Stimulated activated naive CD4-positive, alpha-beta T cell (primary cell): Measurements from ENCODE around the gene BCDIN3D.

ENCODE experiments used
- DNase-seq, 6 experiments: peaks; one replicate each; lab custom pipeline; 2025; lab: John Stamatoyannopoulos, UW

Gene BCDIN3D

DNA sequence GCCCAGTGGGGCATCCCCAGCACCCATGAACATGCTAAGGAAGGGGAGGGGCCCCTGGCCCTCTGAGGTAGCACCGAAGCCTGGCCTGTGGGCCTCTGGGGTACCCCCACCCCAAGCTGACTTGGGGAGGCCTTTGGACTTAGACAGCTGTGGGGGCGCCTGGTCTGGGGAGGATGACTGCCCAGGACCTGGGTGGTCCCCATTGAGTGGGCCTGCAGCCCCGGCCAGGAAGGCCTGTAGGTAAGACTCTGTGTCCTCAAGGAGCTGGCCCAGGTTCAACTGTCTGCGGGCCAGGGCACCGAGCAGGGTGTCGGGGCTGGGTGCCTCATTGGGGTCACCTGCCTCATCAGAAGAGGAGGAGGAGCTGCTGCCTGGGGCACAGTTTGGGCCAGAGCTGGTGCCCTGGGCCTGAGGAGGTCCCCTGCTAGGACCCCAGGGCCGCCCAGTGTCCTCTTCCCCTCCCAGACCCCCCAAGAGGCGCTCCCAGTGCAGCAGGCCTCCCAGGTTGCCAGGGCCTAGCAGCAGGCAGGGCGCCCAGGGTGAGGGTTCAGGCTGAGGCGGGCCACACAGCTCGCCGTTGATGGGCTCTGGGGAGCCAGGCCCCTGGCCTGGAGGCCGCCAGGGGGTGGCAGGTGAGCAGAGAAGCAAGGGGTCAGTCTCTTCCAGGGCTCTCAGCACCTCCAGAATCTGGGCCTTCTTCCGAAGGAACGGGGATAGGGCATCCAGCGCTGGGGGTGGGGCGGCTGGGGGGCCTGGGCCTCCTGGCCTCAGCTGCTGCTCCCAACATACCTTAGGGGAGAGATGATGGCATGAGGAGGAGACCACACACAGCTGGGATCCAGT is 46.1 kb downstream of the BCDIN3D start:
- DNase-seq = no peak

DNA sequence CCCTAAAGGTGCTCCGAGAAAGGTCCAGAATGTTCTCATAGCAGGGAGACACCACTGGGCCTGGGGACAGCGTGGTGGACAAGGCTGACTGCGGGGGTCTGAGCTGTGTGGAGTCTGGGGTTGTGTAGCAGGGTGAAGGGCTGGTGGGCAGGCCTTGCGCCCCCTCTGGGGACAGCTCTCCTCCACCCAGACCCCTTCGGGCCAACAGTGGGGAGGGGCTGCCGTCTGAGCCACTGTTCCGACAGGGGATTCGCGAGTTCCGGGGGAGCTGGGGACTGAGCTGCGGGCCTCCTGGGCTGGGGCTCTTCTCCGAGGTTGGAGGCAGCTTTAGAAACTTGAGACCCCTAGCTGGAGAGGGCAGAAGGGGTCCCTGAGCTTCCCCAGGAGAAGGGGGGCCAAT is 46.8 kb downstream of the BCDIN3D start:
- no peak for DNase-seq

DNA sequence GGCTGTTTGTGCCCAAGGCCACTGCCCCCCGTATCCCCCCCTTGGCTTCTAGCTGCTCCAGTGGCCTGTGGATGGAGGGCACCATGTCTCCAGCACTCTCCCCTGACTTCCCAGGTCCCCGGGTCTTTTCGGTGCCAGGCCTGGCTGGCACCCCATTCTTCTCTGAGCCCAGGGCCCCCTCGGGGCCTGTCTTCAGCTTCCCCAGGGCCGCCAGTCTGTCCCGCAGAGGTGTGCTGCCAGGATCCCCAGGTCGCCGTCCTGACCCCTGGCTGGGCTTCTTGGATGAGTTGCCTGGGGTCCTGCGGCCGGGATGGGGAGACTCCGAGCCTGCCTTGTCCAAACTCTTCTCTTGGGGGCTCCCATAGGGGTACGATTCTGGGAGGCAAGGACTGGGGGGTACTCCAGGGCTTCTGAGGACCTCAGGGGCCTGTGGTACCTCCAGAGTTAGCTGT is 47.2 kb downstream of the BCDIN3D start:
- no peak for DNase-seq

DNA sequence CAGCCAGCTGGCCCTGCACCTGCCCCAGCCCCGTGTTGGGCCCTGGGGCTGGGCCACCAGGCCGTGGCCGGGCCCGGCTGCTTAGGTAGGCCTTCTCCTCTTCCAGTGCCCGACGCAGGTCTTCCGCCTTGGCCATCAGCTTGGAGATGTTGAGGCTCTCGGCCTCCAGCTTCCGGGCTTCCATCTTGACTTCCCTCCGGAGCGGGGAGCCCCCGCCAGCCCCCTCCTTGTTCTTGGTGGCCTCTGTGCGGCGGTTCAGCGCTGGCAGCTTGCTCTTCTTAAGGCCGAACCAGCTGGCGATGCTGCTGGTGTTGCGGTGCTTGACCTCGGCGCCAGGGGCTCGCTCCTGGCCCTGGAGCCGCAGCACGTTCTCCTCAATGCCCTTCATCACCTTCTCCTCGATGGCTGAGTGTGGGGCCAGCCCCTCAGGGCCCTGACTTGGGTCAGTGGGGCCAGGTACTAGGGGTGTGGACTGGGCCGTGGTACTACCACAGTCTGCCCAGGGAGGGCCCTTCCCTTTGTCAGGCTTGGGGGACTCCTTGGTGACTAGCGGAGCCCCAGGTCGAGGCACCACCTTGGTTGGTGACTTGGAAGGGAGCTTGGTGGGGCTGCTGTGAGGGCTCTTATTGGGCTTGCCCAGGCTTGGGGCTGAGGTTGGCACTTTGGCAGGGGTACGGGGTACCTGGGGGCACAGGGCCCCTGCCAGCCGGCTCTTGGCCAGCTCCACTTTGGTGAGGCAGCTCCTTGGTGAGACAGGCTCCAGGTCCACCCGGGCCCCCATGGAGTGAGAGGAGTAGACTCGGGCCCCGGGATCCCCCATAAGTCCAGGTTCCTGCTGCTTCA is 47.9 kb downstream of the BCDIN3D start:
- no peak for DNase-seq

DNA sequence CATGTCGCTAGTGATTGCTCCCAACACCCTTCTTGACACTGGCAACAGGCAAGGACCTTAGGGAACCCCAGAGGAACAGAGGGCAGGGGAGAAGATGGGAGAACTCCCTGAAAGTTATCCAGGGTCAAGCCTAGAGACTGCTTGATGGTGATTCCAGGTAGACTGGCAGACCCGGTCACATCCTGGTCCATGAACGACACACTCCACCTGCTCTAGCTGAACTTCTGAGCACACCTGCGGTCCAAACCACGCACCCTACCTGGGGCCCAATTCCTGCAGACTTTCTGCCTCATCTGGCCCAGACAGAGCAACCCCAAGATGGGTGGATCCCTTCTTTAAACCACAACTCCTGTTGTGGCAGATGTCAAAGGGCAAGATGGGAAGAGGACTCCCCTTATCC is 48.9 kb downstream of the BCDIN3D start:
- no peak for DNase-seq

DNA sequence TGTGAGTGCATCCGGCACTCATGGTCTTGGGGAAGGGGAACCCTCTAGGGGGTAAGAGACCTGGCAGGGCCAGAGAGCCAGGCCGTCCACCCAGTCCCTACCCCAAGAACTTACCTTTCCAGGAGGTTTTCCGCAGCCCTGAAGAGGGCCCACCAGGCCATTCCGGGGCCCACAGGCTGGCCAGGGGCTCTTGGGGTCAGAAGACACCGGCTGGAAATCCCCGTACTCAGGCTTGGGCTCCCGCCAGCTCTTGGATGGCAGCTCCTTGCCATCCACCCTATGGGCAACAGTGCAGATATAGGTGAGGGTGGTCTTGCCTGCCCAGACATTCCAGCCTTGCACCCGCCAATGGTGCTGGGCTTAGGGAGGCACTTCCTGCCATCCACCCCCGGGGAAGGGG is 49.3 kb downstream of the BCDIN3D start:
- no peak for DNase-seq

DNA sequence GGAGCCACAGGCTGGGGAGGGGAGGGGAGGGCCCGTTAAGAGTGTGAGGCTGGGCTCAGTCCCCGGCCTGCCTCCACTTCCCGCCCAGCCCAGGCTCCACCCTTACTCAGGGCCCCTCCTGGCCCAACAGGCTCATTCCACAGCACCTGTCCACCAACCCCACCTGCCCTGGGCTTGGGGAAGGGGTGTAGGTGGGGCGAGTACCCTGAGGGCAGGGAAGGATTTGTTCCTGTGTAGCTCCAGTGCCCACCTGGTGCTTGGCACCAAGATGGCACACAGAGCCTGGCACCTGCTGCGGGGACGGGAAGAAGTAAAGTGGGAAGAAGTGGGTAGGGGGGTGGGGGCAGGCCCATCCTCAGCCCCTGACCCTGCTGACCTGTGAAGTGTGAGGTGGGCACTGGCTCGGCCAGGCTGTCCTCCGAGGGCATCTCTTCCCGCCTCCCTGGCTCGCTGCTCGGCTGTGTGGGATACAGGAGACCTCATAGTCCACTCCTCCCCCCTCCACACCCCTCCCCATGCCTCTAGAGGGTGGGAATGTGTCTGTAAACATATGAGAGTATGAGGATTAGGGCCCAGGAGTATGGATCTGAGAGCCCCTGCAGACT is 49.8 kb downstream of the BCDIN3D start:
- no peak for DNase-seq

DNA sequence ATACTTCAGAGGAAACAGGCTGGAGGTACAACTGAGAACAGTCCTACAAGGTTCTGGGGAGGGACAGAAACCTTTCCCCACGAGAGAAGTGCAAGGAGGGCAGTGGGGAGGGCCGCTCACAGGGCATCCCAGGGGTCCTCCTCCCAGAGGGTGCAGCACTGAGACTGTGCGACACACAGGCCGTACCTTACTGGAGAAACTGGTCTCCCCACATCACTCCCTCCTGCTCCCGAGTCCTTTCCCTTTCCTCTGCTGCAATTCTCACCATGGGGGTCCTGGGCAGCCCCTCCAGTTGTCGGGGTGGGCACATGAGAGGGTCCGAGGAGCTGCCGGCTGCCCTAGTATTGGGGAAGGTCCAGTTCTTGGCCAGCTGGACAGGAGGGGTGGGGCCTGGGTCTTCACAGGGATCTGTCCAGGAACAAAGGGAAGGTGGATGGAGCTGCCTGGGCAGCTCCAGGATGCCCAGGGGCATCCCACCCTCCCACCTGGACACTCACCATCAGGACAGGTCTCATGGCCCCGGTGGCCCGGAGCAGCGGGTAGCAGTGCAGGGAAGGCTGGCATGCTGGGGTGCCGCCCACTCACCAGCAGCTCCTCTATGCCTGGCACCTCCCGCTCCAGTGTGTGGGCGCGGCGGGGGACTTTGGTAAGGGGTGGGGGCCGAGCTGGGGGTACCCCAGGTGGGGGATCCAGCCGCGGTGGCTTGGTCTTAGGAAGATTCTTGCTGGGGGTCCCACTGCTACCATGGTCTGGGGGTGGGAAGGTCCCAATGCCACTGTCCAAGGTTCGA is 50.5 kb downstream of the BCDIN3D start:
- DNase-seq = no peak

DNA sequence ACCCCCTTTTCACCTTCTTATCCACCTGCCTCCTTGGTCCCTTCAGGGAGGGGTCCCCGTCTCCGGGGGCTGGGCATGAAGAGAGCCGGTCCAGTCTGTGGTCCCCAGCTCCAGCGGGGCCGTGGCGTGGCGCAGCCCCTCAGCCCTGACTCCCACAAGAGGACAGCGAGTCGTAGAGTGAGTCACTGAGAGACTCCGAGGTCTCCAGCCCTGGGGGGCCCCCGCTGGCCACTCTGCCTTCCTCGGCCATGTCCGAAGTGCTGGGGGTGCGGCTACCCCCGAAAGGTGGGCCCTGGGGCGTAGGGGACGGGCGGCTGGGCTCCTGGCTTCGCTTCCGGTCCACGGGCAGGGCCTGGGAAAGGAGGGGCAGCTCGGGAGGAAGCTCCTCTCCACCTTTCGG is 51.2 kb downstream of the BCDIN3D start:
- DNase-seq = no peak

DNA sequence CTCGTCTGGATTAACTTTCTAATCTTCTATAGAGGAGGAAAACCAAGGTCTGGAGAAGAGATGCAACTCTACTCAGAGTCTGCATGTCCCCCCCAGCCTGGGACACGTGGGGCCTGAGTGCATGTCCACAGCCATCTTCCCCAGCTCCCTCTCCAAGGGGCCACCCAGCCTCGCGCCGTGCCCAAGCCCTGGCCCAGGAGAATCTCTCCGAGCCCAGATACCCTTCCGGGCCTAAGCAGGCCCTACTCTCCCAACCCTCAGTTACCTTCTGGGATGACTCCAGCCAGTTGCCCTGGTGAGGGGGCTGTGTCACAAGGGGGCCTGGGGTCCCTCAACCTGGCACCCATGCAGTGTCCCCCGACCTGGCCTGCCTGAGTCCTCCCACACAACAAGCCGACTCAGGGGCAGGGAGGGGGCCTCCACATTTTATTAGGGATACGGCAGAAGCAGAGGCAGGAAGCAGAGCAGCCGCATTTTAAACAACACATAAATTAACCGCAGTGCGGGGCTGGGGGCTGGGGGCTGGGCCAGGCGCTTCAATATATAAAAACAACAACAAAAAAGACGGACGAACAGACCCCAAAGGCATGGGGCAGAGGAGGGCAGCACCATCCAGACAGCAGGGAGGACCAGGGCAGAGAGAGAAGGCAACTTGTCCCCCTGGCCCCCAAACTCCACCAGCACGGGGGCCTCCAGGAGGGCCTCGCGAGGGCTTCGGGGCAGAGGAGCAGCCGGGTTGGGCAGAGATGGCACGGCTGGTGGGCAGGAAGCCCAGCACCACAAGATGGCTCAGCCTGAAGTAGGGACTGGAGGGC is 52.0 kb downstream of the BCDIN3D start:
- no peak for DNase-seq

DNA sequence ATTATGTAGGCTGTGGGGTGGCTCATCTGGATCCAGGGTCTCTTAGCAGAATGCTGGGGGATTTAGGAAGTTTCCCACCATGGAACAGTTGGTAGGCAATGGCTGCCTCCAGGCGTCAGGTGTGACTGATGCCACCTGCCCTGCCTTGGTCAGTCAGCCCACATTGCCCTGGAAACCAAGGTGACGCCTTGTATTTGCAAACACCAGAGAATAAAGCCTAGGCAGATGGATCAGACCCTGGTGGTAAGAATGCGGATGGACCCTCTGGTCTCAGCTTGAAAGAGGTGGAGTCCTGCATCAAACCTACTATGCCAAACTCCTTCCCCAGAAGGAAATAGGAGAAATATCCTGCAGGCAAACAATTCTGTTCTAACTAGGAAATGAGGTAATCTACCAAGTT is 52.9 kb downstream of the BCDIN3D start:
- DNase-seq = no peak

DNA sequence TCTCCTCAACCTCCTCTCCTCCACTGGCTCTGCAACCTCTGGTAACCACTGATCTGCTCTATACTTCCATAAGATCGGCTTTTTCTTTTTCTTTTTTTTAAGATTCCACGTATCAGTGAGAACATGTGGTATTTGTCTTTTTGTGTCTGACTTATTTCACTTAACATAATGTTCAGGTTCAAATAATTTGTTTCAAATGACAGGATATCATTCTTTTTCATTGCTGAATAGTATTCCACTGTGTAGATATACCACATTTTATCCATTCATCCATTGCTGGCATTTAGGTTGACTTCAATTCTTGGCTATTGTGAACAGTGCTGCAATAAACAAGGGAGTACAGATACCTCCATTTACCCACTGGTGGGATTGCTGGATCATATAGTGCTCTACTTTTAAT is 55.2 kb downstream of the BCDIN3D start:
- no peak for DNase-seq
